GM12875 (cell line): ENCODE measurements around the gene PLGRKT.
"Not testable (repeated sequence)": the region's sequence is repeated elsewhere in the genome, so short reads cannot be mapped to it uniquely, and the experiment has no call there.

Source experiments
- H3K4me3 ChIP-seq: one replicate; pipeline ENCODE4 v1.5.1; 2011; ENCODE audit warnings: low read depth, low read length, control low read depth
- CTCF ChIP-seq: IDR thresholded peaks from 2 replicates; pipeline ENCODE4 v1.5.1; 2011; ENCODE audit warnings: low read depth, mild to moderate bottlenecking, control low read depth, inconsistent platforms, low read length, moderate library complexity, borderline replicate concordance; ENCODE audit not compliant: insufficient read depth

Gene PLGRKT

GRCh38 chr9:5416953-5417352 lies 20.8 kb downstream of the PLGRKT start:
- no peak overlapping the region for H3K4me3 ChIP-seq
- TF ChIP-seq CTCF = no peak

- TF ChIP-seq CTCF = no peak
- no peak overlapping the region for H3K4me3 ChIP-seq
These were observed 29.1 kb downstream of the PLGRKT start for GRCh38 chr9:5408596-5408995.

- no peak for TF ChIP-seq CTCF
- H3K4me3 ChIP-seq = no peak overlapping the region
These were observed 35.5 kb downstream of the PLGRKT start for GRCh38 chr9:5402217-5402616.

- not testable (repeated sequence) for H3K4me3 ChIP-seq
These were observed 40.2 kb downstream of the PLGRKT start for GRCh38 chr9:5397547-5397946.

GRCh38 chr9:5395428-5395827 lies 42.3 kb downstream of the PLGRKT start:
- no peak for TF ChIP-seq CTCF
- H3K4me3 ChIP-seq = no peak overlapping the region

GRCh38 chr9:5393976-5394375 lies 43.7 kb downstream of the PLGRKT start:
- H3K4me3 ChIP-seq = not testable (repeated sequence)

- no peak overlapping the region for H3K4me3 ChIP-seq
- TF ChIP-seq CTCF = no peak
These were observed 44.2 kb downstream of the PLGRKT start for GRCh38 chr9:5393497-5393896.

GRCh38 chr9:5392285-5392684 lies 45.4 kb downstream of the PLGRKT start:
- H3K4me3 ChIP-seq = no peak overlapping the region
- TF ChIP-seq CTCF = no peak
